Peyer's patch (tissue), 4 donors: ENCODE data around the gene SLC39A7.

Experiments used
- POLR2A ChIP-seq, 2 donors: fragments of 450-650 bp; IDR thresholded peaks; one replicate each; pipeline ENCODE4 v1.5.1; 2017; ENCODE audit warnings: antibody characterized with exemption in 2 of 2, mild to moderate bottlenecking in 2 of 2, moderate library complexity in 2 of 2
- TF ChIP-seq, protein P1 (sequence below), 6 experiments: fragments of 450-650 bp in 4 of 6; fragments of 200-600 bp in 2 of 6; sonication (generic) in 1 of 6; IDR thresholded peaks; one replicate each; pipeline ENCODE4 v1.5.1; 2017 to 2019; ENCODE audit warnings: antibody characterized with exemption in 6 of 6, mild to moderate bottlenecking in 3 of 6, moderate library complexity in 1 of 6

DNA sequence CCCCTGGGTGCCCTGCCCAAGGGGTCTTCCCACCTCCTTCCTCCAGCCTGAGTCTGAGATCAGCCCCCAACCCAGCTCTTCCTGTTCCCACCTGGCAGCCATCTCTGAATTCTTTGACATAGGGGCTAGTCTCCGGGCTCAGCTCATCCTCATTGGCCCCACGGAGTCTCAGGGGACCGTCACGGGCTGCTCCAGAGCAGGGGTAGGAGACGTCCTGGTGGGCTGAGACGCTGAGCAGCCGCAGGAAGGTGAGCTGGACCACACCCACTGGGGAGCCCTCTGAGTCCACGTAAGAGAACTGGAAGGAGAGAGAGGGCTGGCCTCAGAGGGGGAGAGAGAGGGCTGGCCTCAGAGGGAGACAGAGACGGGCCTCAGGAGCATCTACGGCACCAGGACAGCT lies 36.5 kb upstream of the SLC39A7 start:
- TF ChIP-seq, protein P1, sequence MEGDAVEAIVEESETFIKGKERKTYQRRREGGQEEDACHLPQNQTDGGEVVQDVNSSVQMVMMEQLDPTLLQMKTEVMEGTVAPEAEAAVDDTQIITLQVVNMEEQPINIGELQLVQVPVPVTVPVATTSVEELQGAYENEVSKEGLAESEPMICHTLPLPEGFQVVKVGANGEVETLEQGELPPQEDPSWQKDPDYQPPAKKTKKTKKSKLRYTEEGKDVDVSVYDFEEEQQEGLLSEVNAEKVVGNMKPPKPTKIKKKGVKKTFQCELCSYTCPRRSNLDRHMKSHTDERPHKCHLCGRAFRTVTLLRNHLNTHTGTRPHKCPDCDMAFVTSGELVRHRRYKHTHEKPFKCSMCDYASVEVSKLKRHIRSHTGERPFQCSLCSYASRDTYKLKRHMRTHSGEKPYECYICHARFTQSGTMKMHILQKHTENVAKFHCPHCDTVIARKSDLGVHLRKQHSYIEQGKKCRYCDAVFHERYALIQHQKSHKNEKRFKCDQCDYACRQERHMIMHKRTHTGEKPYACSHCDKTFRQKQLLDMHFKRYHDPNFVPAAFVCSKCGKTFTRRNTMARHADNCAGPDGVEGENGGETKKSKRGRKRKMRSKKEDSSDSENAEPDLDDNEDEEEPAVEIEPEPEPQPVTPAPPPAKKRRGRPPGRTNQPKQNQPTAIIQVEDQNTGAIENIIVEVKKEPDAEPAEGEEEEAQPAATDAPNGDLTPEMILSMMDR (IDR thresholded peaks at IDR 0.05) = no peak
- TF ChIP-seq POLR2A (IDR thresholded peaks at IDR 0.05) = no peak
